Mesothelial cell of epicardium (in vitro differentiated cells): ENCODE results near the gene MBP. TPM values are rescaled to one million over a fixed set of nuclear protein-coding genes. Genes with fewer than 3 reads are reported as not detected.

ENCODE experiments used
- DNase-seq, 2 experiments: peaks; one replicate each; pipeline ENCODE4 v3.0.0; 2021; ENCODE audit warnings: low spot score in 2 of 2; ENCODE audit not compliant: unreplicated experiment in 2 of 2
- H3K27ac Mint-ChIP-seq: 2 replicates; pipeline ENCODE4 v1.8.0; 2021; ENCODE audit warnings: mixed read lengths
- H3K27me3 Mint-ChIP-seq: 2 replicates; pipeline ENCODE4 v1.8.0; 2021; ENCODE audit warnings: low read depth, mixed read lengths
- H3K36me3 Mint-ChIP-seq: 2 replicates; pipeline ENCODE4 v1.8.0; 2021; ENCODE audit warnings: mixed read lengths
- H3K4me1 Mint-ChIP-seq: 2 replicates; pipeline ENCODE4 v1.8.0; 2021; ENCODE audit warnings: mixed read lengths
- H3K4me3 Mint-ChIP-seq: 2 replicates; pipeline ENCODE4 v1.8.0; 2021; ENCODE audit warnings: mild to moderate bottlenecking, moderate library complexity, mixed read lengths
- H3K9me3 Mint-ChIP-seq: 2 replicates; pipeline ENCODE4 v1.8.0; 2021; ENCODE audit warnings: mixed read lengths
- CTCF ChIP-seq: fragments of 200-600 bp; sonication (generic); IDR thresholded peaks from one replicate; pipeline ENCODE4 v1.5.0; 2021; ENCODE audit warnings: antibody characterized with exemption; ENCODE audit not compliant: unreplicated experiment
- total RNA-seq: library from RNA; stranded (reverse); gene quantifications from 3 replicates; pipeline ENCODE4 v1.2.1, GENCODE V29; 2021

The MBP gene
- total RNA-seq, 1 donor from 2014 or later: 20.8 TPM

GRCh38 chr18:77060151-77060550 lies 72.4 kb downstream of the MBP start:
- no peaks in the 10 kb centered on the region for H3K36me3 Mint-ChIP-seq
- no peak overlapping the region for H3K27ac Mint-ChIP-seq
- H3K9me3 Mint-ChIP-seq: no peaks in the 10 kb centered on the region
- peaks cover 29% of the 10 kb centered on the region for H3K4me1 Mint-ChIP-seq
- no peaks in the 10 kb centered on the region for H3K27me3 Mint-ChIP-seq
- TF ChIP-seq CTCF: no peak
- DNase-seq: no peak
- H3K4me3 Mint-ChIP-seq: no peak overlapping the region

GRCh38 chr18:77059294-77059916 lies 73.2 kb downstream of the MBP start:
- DNase-seq: no peak
- Mint-ChIP-seq H3K4me1 (peaks cover 36% of the 10 kb centered on the region), H3K27ac (no peak overlapping the region), H3K36me3 (no peaks in the 10 kb centered on the region), H3K4me3 (no peak overlapping the region), H3K27me3 (no peaks in the 10 kb centered on the region), H3K9me3 (no peaks in the 10 kb centered on the region)
- TF ChIP-seq CTCF: peak; percentile 70

- Mint-ChIP-seq H3K4me1 (peaks cover 40% of the 10 kb centered on the region), H3K9me3 (no peaks in the 10 kb centered on the region), H3K36me3 (no peaks in the 10 kb centered on the region), H3K4me3 (no peak overlapping the region), H3K27ac (no peak overlapping the region), H3K27me3 (no peaks in the 10 kb centered on the region)
- no peak for TF ChIP-seq CTCF
- DNase-seq: no peak
Measured at GRCh38 chr18:77058290-77058835, 74.2 kb downstream of the MBP start.

- no peak overlapping the region for H3K4me3 Mint-ChIP-seq
- no peak for DNase-seq
- no peak for TF ChIP-seq CTCF
Measured at GRCh38 chr18:77057006-77057395, 75.6 kb downstream of the MBP start.

GRCh38 chr18:77056344-77057005 lies 76.1 kb downstream of the MBP start:
- Mint-ChIP-seq H3K9me3 (no peaks in the 10 kb centered on the region), H3K4me1 (peaks cover 33% of the 10 kb centered on the region), H3K4me3 (no peak overlapping the region), H3K27ac (peak overlapping the region; percentile 40), H3K36me3 (no peaks in the 10 kb centered on the region), H3K27me3 (no peaks in the 10 kb centered on the region)
- TF ChIP-seq CTCF: no peak
- DNase-seq: no peak

More at GRCh38 chr18:77057006-77057395, 75.6 kb downstream of the MBP start:
- Mint-ChIP-seq H3K4me1 (peaks cover 33% of the 10 kb centered on the region), H3K27ac (peak overlapping the region; percentile 40), H3K9me3 (no peaks in the 10 kb centered on the region), H3K36me3 (no peaks in the 10 kb centered on the region), H3K27me3 (no peaks in the 10 kb centered on the region)
